ENCODE data around the gene AGAP3.
A peak's percentile ranks its signal among the peaks of the same experiment; 100 is the strongest.

AGAP3 gene

GRCh38 chr7:151089893-151090730, 3.8 kb downstream of the AGAP3 start:
- peak overlapping the region; percentile 90 for H3K27ac ChIP-seq
- POLR2A ChIA-PET (ENCODE audit: low non-redundant PET) = no interaction called here
- TF ChIP-seq, protein P1, sequence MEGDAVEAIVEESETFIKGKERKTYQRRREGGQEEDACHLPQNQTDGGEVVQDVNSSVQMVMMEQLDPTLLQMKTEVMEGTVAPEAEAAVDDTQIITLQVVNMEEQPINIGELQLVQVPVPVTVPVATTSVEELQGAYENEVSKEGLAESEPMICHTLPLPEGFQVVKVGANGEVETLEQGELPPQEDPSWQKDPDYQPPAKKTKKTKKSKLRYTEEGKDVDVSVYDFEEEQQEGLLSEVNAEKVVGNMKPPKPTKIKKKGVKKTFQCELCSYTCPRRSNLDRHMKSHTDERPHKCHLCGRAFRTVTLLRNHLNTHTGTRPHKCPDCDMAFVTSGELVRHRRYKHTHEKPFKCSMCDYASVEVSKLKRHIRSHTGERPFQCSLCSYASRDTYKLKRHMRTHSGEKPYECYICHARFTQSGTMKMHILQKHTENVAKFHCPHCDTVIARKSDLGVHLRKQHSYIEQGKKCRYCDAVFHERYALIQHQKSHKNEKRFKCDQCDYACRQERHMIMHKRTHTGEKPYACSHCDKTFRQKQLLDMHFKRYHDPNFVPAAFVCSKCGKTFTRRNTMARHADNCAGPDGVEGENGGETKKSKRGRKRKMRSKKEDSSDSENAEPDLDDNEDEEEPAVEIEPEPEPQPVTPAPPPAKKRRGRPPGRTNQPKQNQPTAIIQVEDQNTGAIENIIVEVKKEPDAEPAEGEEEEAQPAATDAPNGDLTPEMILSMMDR (conservative IDR thresholded peaks at IDR 0.05; ENCODE audit: low read depth) = no peak
- CTCF ChIA-PET = interaction anchor here (0.6 to 3.7 kb wide), 7 partner anchors 18 to 181 kb away, joined by 3 to 17 read pairs (median 3); no protein-coding TSS in a partner anchor
- no peak for DNase-seq (ENCODE audit: low spot score)

- no peak for DNase-seq (ENCODE audit: low spot score)
- H3K27ac ChIP-seq = peak overlapping the region; percentile 90; the same call in 1 of the 2 replicates
- TF ChIP-seq, protein P1 (conservative IDR thresholded peaks at IDR 0.05; ENCODE audit: low read depth) = no peak
- CTCF ChIA-PET = interaction anchor here (1.0 kb wide), 1 partner anchor 82 kb away, joined by 3 read pairs; no protein-coding TSS in a partner anchor
- POLR2A ChIA-PET (ENCODE audit: low non-redundant PET) = no interaction called here
Measured at GRCh38 chr7:151091003-151091402, 4.7 kb downstream of the AGAP3 start.

GRCh38 chr7:151091431-151091830, 5.2 kb downstream of the AGAP3 start:
- CTCF ChIA-PET = no interaction called here
- H3K27ac ChIP-seq = peak overlapping the region; percentile 90; the same call in 1 of the 2 replicates
- TF ChIP-seq, protein P1 (conservative IDR thresholded peaks at IDR 0.05; ENCODE audit: low read depth) = peak; percentile 47
- POLR2A ChIA-PET (ENCODE audit: low non-redundant PET) = no interaction called here
- DNase-seq (ENCODE audit: low spot score) = no peak

DNA sequence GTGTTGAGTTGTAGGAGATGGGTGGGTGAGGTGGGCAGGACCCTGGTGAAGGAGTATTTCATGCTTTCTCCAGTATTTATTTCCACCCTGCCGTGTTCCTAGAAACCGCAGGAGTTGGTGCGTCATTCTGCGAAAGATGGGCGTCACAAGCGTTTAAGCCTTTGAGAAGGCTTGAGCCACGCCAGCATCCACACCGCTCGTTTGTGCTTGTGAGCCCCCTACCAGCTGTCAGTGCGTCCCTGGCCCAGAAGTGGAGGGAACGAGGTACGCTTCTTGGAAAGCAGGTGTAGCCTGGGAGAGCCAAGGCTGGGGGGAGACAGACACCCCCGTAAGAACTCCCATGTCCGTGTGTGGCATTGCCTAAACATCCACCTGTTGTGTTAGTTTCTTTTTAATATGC, 5.7 kb downstream of the AGAP3 start:
- CTCF ChIA-PET = no interaction called here
- no peak for DNase-seq (ENCODE audit: low spot score)
- TF ChIP-seq, protein P1 (conservative IDR thresholded peaks at IDR 0.05; ENCODE audit: low read depth) = no peak
- peak overlapping the region; percentile 22 for H3K27ac ChIP-seq
- POLR2A ChIA-PET (ENCODE audit: low non-redundant PET) = no interaction called here

- no peak overlapping the region for H3K27ac ChIP-seq
- DNase-seq (ENCODE audit: low spot score) = no peak
- TF ChIP-seq, protein P1 (conservative IDR thresholded peaks at IDR 0.05; ENCODE audit: low read depth) = no peak
- ChIA-PET CTCF (no interaction called here), POLR2A (ENCODE audit: low non-redundant PET) (no interaction called here)
Measured at GRCh38 chr7:151093748-151094147, 7.5 kb downstream of the AGAP3 start.

DNA sequence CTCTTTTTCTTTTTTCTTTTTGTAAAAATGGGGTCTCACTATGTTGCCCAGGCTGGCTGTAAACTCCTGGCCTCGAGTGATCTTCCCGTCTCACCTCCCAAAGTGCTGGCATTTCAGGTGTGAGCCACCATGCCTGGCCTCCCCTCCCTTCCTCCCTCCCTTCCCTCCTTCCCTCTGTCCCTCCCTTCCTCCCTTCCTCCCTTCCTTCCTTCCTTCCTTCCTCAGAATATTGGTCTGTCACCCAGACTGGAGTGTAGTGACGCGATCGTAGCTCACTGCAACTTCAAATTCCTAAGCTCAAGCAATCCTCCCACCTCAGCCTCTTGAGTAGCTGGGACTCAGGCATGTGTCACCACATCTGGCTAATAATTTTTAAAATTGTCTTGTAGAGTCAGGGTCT, 8.4 kb downstream of the AGAP3 start:
- DNase-seq (ENCODE audit: low spot score) = no peak
- ChIA-PET CTCF (no interaction called here), POLR2A (ENCODE audit: low non-redundant PET) (interaction anchor here (0.6 kb wide), 1 partner anchor 440 kb away, joined by 5 read pairs; no protein-coding TSS in a partner anchor)
- TF ChIP-seq, protein P1 (conservative IDR thresholded peaks at IDR 0.05; ENCODE audit: low read depth) = no peak
- peak overlapping the region; percentile 49 for H3K27ac ChIP-seq
